RWPE2 (cell line): ENCODE measurements around the gene GREB1.

ENCODE experiments used
- ATAC-seq: fragments of 200-7000 bp; cut with Tn5 transposase; 3 replicates; pipeline ENCODE4 v1.9.1; 2021; ENCODE audit warnings: low read depth
- DNase-seq: peaks from one replicate; pipeline ENCODE4 v3.0.0-alpha.2; 2020; ENCODE audit warnings: low spot score
- H3K27ac ChIP-seq: fragments of 450-650 bp; 2 replicates; pipeline ENCODE4 v1.5.1; 2017; ENCODE audit warnings: mild to moderate bottlenecking; ENCODE audit not compliant: poor library complexity, severe bottlenecking
- H3K27me3 ChIP-seq: fragments of 250-450 bp; sonication (Bioruptor Pico); 2 replicates; pipeline ENCODE4 v1.5.1; 2021; ENCODE audit warnings: mild to moderate bottlenecking, moderate library complexity; ENCODE audit not compliant: insufficient read depth, poor library complexity, severe bottlenecking
- H3K36me3 ChIP-seq: fragments of 250-450 bp; sonication (Bioruptor Pico); 2 replicates; pipeline ENCODE4 v1.5.1; 2020; ENCODE audit warnings: low read depth, mild to moderate bottlenecking, moderate library complexity
- H3K4me1 ChIP-seq: fragments of 250-450 bp; sonication (Bioruptor Pico); 2 replicates; pipeline ENCODE4 v1.5.1; 2021; ENCODE audit warnings: mild to moderate bottlenecking, moderate library complexity; ENCODE audit not compliant: insufficient read depth, poor library complexity, severe bottlenecking
- H3K4me3 ChIP-seq: fragments of 250-450 bp; sonication (Bioruptor Pico); 2 replicates; pipeline ENCODE4 v1.5.1; 2021; ENCODE audit warnings: mild to moderate bottlenecking, moderate library complexity; ENCODE audit not compliant: severe bottlenecking
- H3K9me3 ChIP-seq: fragments of 250-450 bp; sonication (Bioruptor Pico); 2 replicates; pipeline ENCODE4 v1.5.1; 2021; ENCODE audit warnings: mild to moderate bottlenecking, moderate library complexity; ENCODE audit not compliant: severe bottlenecking
- TF ChIP-seq, protein P1 (sequence below): fragments of 450-650 bp; IDR thresholded peaks from one replicate; pipeline ENCODE4 v1.5.1; 2017; ENCODE audit warnings: mild to moderate bottlenecking, moderate library complexity; ENCODE audit not compliant: poor library complexity, severe bottlenecking

GREB1 gene

DNA sequence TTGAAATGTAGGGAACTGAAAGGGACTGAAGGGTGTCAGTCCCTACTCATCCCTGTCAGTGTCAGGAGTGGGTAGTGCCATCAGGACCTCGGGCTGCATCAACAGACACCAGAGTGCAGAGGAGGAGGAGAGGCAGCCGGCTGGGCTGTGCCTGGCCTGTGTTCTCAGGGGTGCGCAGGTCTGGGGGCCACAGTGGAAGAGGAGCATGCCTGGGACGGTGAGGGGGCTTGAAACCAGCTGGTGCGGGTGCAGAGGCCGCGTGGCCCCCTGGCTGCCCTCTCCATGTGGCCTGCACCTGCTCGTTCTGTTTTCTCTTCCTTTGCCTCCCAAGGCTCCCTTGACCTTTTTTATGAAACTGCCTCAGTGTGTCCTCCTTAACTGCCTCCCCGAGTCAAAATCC lies 94.8 kb downstream of the GREB1 start:
- Histone ChIP-seq H3K36me3 (no peaks in the 10 kb centered on the region), H3K4me3 (no peak overlapping the region), H3K4me1 (no peaks in the 10 kb centered on the region), H3K9me3 (no peaks in the 10 kb centered on the region), H3K27me3 (no peaks in the 10 kb centered on the region), H3K27ac (no peak overlapping the region)
- no peak for ATAC-seq
- DNase-seq, result no peak
- TF ChIP-seq, protein P1, sequence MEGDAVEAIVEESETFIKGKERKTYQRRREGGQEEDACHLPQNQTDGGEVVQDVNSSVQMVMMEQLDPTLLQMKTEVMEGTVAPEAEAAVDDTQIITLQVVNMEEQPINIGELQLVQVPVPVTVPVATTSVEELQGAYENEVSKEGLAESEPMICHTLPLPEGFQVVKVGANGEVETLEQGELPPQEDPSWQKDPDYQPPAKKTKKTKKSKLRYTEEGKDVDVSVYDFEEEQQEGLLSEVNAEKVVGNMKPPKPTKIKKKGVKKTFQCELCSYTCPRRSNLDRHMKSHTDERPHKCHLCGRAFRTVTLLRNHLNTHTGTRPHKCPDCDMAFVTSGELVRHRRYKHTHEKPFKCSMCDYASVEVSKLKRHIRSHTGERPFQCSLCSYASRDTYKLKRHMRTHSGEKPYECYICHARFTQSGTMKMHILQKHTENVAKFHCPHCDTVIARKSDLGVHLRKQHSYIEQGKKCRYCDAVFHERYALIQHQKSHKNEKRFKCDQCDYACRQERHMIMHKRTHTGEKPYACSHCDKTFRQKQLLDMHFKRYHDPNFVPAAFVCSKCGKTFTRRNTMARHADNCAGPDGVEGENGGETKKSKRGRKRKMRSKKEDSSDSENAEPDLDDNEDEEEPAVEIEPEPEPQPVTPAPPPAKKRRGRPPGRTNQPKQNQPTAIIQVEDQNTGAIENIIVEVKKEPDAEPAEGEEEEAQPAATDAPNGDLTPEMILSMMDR, result no peak

GRCh38 chr2:11629215-11629614 lies 95.4 kb downstream of the GREB1 start:
- Histone ChIP-seq H3K27ac (no peak overlapping the region), H3K27me3 (no peaks in the 10 kb centered on the region), H3K4me1 (no peaks in the 10 kb centered on the region), H3K4me3 (no peak overlapping the region), H3K36me3 (no peaks in the 10 kb centered on the region), H3K9me3 (no peaks in the 10 kb centered on the region)
- ATAC-seq, result no peak
- DNase-seq, result no peak
- TF ChIP-seq, protein P1, result no peak

- DNase-seq, result no peak
- Histone ChIP-seq H3K9me3 (no peaks in the 10 kb centered on the region), H3K4me1 (no peaks in the 10 kb centered on the region), H3K36me3 (no peaks in the 10 kb centered on the region), H3K27ac (no peak overlapping the region), H3K27me3 (no peaks in the 10 kb centered on the region), H3K4me3 (no peak overlapping the region)
- no peak for ATAC-seq
- TF ChIP-seq, protein P1, result no peak
These were observed 96.0 kb downstream of the GREB1 start for GRCh38 chr2:11629851-11630250.

GRCh38 chr2:11630855-11631254 lies 97.0 kb downstream of the GREB1 start:
- H3K4me1 ChIP-seq, result no peaks in the 10 kb centered on the region
- no peaks in the 10 kb centered on the region for H3K36me3 ChIP-seq
- DNase-seq (no peak), ATAC-seq (no peak)
- H3K27me3 ChIP-seq, result no peaks in the 10 kb centered on the region
- H3K9me3 ChIP-seq, result no peaks in the 10 kb centered on the region
- H3K27ac ChIP-seq, result no peak overlapping the region
- TF ChIP-seq, protein P1, result no peak
- H3K4me3 ChIP-seq, result no peak overlapping the region

DNA sequence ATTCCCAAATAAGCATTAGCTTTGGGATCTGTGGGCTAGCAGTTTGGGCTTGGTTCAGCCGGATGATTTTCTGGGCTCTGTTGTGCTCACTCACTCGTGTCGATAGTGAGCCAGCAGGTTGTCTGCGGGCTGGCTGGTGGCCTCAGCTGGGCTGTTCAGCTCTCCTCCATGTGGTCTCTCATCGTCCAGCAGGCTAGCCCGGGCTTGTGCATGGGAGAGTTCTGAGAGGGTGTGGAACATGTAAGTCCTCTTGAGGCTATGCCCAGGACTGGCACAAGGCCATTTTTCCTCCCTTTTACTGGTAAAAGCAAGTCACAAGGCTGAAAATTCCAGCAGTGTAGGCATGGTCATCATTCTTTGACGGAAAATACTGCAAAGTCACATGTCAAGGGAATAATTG lies 97.6 kb downstream of the GREB1 start:
- Histone ChIP-seq H3K27me3 (no peaks in the 10 kb centered on the region), H3K27ac (no peak overlapping the region), H3K36me3 (no peaks in the 10 kb centered on the region), H3K4me1 (no peaks in the 10 kb centered on the region), H3K9me3 (no peaks in the 10 kb centered on the region), H3K4me3 (no peak overlapping the region)
- TF ChIP-seq, protein P1, result no peak
- peak; percentile 42; the same call in 2 of the 3 replicates for ATAC-seq
- DNase-seq, result no peak
